HG02642 (cell line): ENCODE results near the gene PAFAH2.

ENCODE experiments used
- ATAC-seq: cut with Tn5 transposase; IDR thresholded peaks from one replicate; pipeline ENCODE4 v1.9.1; 2021; ENCODE audit warnings: mild to moderate bottlenecking; ENCODE audit not compliant: unreplicated experiment, poor library complexity

The PAFAH2 gene

GRCh38 chr1:25911162-25911561 is 86.7 kb downstream of the PAFAH2 start:
- no peak for ATAC-seq
